A549 (cell line): Measurements from ENCODE around the gene DVL1.

Source experiments
- CHD2 ChIP-seq: fragments of 150-350 bp; IDR thresholded peaks from 2 replicates; pipeline ENCODE4 v1.6.1; 2014; ENCODE audit warnings: low read length; ENCODE audit not compliant: partially characterized antibody
- EP300 ChIP-seq, 2 experiments: fragments of >200 bp; sonication (Bioruptor Twin); formaldehyde crosslinking; IDR thresholded peaks; 2 replicates in 1 of 2; 3 replicates in 1 of 2; pipeline ENCODE4 v1.6.1; 2016 to 2017
- KDM1A ChIP-seq: fragments of 200-600 bp; sonication (generic); IDR thresholded peaks from 2 replicates; pipeline ENCODE4 v1.6.1; 2016; ENCODE audit warnings: low read depth, mild to moderate bottlenecking
- KDM5A ChIP-seq: fragments of 200-600 bp; sonication (generic); IDR thresholded peaks from 2 replicates; pipeline ENCODE4 v1.6.1; 2016; ENCODE audit warnings: antibody characterized with exemption, mild to moderate bottlenecking
- MAZ ChIP-seq: fragments of 150-350 bp; IDR thresholded peaks from 2 replicates; pipeline ENCODE4 v1.6.1; 2014; ENCODE audit warnings: antibody characterized with exemption, low read depth, low read length, borderline replicate concordance
- REST ChIP-seq: fragments of 200-600 bp; sonication (generic); IDR thresholded peaks from 2 replicates; pipeline ENCODE4 v1.6.1; 2016; ENCODE audit warnings: antibody characterized with exemption, mild to moderate bottlenecking, moderate library complexity
- TF ChIP-seq, protein P1 (sequence below): fragments of >200 bp; sonication (Bioruptor Twin); formaldehyde crosslinking; IDR thresholded peaks from 3 replicates; pipeline ENCODE4 v1.5.1; 2016

- TF ChIP-seq, protein P1, sequence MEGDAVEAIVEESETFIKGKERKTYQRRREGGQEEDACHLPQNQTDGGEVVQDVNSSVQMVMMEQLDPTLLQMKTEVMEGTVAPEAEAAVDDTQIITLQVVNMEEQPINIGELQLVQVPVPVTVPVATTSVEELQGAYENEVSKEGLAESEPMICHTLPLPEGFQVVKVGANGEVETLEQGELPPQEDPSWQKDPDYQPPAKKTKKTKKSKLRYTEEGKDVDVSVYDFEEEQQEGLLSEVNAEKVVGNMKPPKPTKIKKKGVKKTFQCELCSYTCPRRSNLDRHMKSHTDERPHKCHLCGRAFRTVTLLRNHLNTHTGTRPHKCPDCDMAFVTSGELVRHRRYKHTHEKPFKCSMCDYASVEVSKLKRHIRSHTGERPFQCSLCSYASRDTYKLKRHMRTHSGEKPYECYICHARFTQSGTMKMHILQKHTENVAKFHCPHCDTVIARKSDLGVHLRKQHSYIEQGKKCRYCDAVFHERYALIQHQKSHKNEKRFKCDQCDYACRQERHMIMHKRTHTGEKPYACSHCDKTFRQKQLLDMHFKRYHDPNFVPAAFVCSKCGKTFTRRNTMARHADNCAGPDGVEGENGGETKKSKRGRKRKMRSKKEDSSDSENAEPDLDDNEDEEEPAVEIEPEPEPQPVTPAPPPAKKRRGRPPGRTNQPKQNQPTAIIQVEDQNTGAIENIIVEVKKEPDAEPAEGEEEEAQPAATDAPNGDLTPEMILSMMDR, result no peak
- TF ChIP-seq REST, result no peak
- no peak for TF ChIP-seq KDM5A
- TF ChIP-seq MAZ, result no peak
- no peak for TF ChIP-seq KDM1A
- TF ChIP-seq EP300 (IDR thresholded peaks at IDR 0.05), result no peak
- no peak for TF ChIP-seq CHD2
Measured at GRCh38 chr1:1306070-1306660, 43.1 kb downstream of the DVL1 start.
